Neural cell (in vitro differentiated cells): ENCODE data around the gene FAM236C.
"Not testable (repeated sequence)": the region's sequence is repeated elsewhere in the genome, so short reads cannot be mapped to it uniquely, and the experiment has no call there.

Source experiments
- CTCF ChIP-seq: fragments of 450-650 bp; IDR thresholded peaks from 2 replicates; pipeline ENCODE4 v1.5.1; 2014; ENCODE audit warnings: antibody characterized with exemption, mild to moderate bottlenecking, moderate library complexity; ENCODE audit not compliant: poor library complexity, severe bottlenecking
- EP300 ChIP-seq: fragments of 450-650 bp; conservative IDR thresholded peaks from 2 replicates; pipeline ENCODE4 v1.6.1; 2014; ENCODE audit warnings: antibody characterized with exemption, mild to moderate bottlenecking, moderate library complexity; ENCODE audit not compliant: poor library complexity, severe bottlenecking
- EZH2 ChIP-seq: fragments of 200-600, 300-800 bp; shearing (Covaris generic), sonication (generic); IDR thresholded peaks from 2 replicates; pipeline ENCODE4 v1.6.1; 2014; ENCODE audit warnings: antibody characterized with exemption, low read length, borderline replicate concordance, mild to moderate bottlenecking; ENCODE audit not compliant: insufficient read depth, poor library complexity, severe bottlenecking
- MXI1 ChIP-seq: fragments of 450-650 bp; conservative IDR thresholded peaks from 2 replicates; pipeline ENCODE4 v1.6.1; 2014; ENCODE audit warnings: antibody characterized with exemption, mild to moderate bottlenecking; ENCODE audit not compliant: poor library complexity, severe bottlenecking
- POLR2AphosphoS5 ChIP-seq: IDR thresholded peaks from 2 replicates; pipeline ENCODE4 v1.6.1; 2012
- REST ChIP-seq: IDR thresholded peaks from 2 replicates; pipeline ENCODE4 v1.6.1; 2012; ENCODE audit warnings: borderline replicate concordance
- SMC3 ChIP-seq: fragments of 450-650 bp; conservative IDR thresholded peaks from 2 replicates; pipeline ENCODE4 v1.6.1; 2014; ENCODE audit warnings: antibody characterized with exemption, mild to moderate bottlenecking, moderate library complexity; ENCODE audit not compliant: poor library complexity
- TAF1 ChIP-seq: IDR thresholded peaks from 2 replicates; pipeline ENCODE4 v1.6.1; 2012; ENCODE audit warnings: low read depth

- TF ChIP-seq TAF1, CTCF, MXI1, EZH2, EP300, SMC3, REST, POLR2AphosphoS5: not testable (repeated sequence)
These were observed 19.9 kb downstream of the FAM236C start for GRCh38 chrX:72932283-72932682.
